Endothelial cell of umbilical vein (primary cell): ENCODE measurements around the gene HYOU1. TPM values are rescaled to one million over a fixed set of nuclear protein-coding genes. Genes with fewer than 3 reads are reported as not detected.
A peak's percentile ranks its signal among the peaks of the same experiment; 100 is the strongest.

Experiments
- BruUV-seq: library from RNA; stranded (reverse); fragments of 400-500 nt; replicated peaks from 2 replicates; lab custom pipeline; 2021; lab: Mats Ljungman, UMichigan
- CTCF ChIA-PET: fragments of 300-600, 350-600 bp; sonication (Branson Sonifier 250); formaldehyde crosslinking; loops from one replicate; lab custom pipeline; 2021; ENCODE audit warnings: antibody characterized with exemption, inconsistent platforms; lab: Charles Lee
- POLR2A ChIA-PET: fragments of 300-600, 350-600 bp; sonication (Branson Sonifier 250); formaldehyde crosslinking; loops from one replicate; lab custom pipeline; 2021; ENCODE audit warnings: antibody characterized with exemption, inconsistent platforms; lab: Charles Lee
- DNase-seq: peaks from one replicate; pipeline ENCODE4 v3.0.0-alpha.2; 2011; ENCODE audit warnings: low read depth, low spot score
- FAIRE-seq: peaks from 2 replicates; lab custom pipeline; 2011; peaks lifted over from hg19 to GRCh38; lab: Jason Lieb, UNC
- H2AFZ ChIP-seq: 2 replicates; pipeline ENCODE4 v1.6.0; 2012; ENCODE audit warnings: low read depth, low read length, control low read depth, inconsistent platforms
- H3K27ac ChIP-seq: 2 replicates; pipeline ENCODE4 v1.5.1; 2011; ENCODE audit warnings: low read depth, mild to moderate bottlenecking, control low read depth, low read length, moderate library complexity; ENCODE audit not compliant: insufficient read depth
- H3K27me3 ChIP-seq, 2 experiments: 2 replicates each; pipeline versions ENCODE4 v1.6.0 to v1.6.1; 2011; ENCODE audit warnings: low read length in 2 of 2, mixed read lengths in 1 of 2; ENCODE audit not compliant: control insufficient read depth in 2 of 2, insufficient read depth in 2 of 2
- H3K36me3 ChIP-seq, 2 experiments: 2 replicates in 1 of 2; 3 replicates in 1 of 2; pipeline ENCODE4 v1.5.1; 2011; ENCODE audit warnings: low read length in 2 of 2, mild to moderate bottlenecking in 1 of 2, moderate library complexity in 1 of 2; ENCODE audit not compliant: control insufficient read depth in 2 of 2, insufficient read depth in 2 of 2; ENCODE audit errors: extremely low read depth in 1 of 2
- H3K4me1 ChIP-seq: 3 replicates; pipeline ENCODE4 v1.5.1; 2011; ENCODE audit warnings: mild to moderate bottlenecking, low read length; ENCODE audit not compliant: control insufficient read depth, insufficient read depth; ENCODE audit errors: extremely low read depth
- H3K4me2 ChIP-seq: 2 replicates; pipeline ENCODE4 v1.6.1; 2011; ENCODE audit warnings: low read length, control low read depth, mixed read lengths; ENCODE audit not compliant: insufficient read depth
- H3K4me3 ChIP-seq, 3 experiments: fragments of 200-600 bp in 1 of 3; sonication (generic), shearing (Covaris generic) in 1 of 3; replicated peaks in 1 of 3; 2 replicates each; pipeline ENCODE4 v1.5.1; 2011 to 2016; ENCODE audit warnings: control low read depth in 3 of 3, low read length in 3 of 3, mild to moderate bottlenecking in 2 of 3, inconsistent platforms in 1 of 3, low read depth in 1 of 3, moderate library complexity in 1 of 3; ENCODE audit not compliant: insufficient read depth in 1 of 3
- H3K79me2 ChIP-seq: 2 replicates; pipeline ENCODE4 v1.6.0; 2012; ENCODE audit warnings: low read length, inconsistent platforms; ENCODE audit not compliant: control insufficient read depth, insufficient read depth
- H3K9ac ChIP-seq: replicated peaks from 2 replicates; pipeline ENCODE3; 2011; ENCODE audit warnings: low read length, control low read depth; ENCODE audit not compliant: insufficient read depth; ENCODE audit errors: extremely low read depth
- H3K9me1 ChIP-seq: replicated peaks from 3 replicates; pipeline ENCODE4 v1.6.0; 2011; ENCODE audit warnings: mild to moderate bottlenecking, low read length; ENCODE audit not compliant: control insufficient read depth, insufficient read depth; ENCODE audit errors: extremely low read depth
- H3K9me3 ChIP-seq: replicated peaks from 2 replicates; pipeline ENCODE4 v1.5.1; 2012; ENCODE audit warnings: low read length, inconsistent platforms; ENCODE audit not compliant: control insufficient read depth, insufficient read depth
- H4K20me1 ChIP-seq: replicated peaks from 2 replicates; pipeline ENCODE3; 2011; ENCODE audit warnings: mild to moderate bottlenecking, low read length; ENCODE audit not compliant: control insufficient read depth, insufficient read depth; ENCODE audit errors: extremely low read depth
- JUN ChIP-seq: IDR thresholded peaks from 2 replicates; pipeline ENCODE4 v1.6.1; 2011; ENCODE audit warnings: borderline replicate concordance, low read depth; ENCODE audit not compliant: insufficient read length, insufficient read depth
- MYC ChIP-seq: IDR thresholded peaks from one replicate; pipeline ENCODE4 v1.6.1; 2011; ENCODE audit warnings: mild to moderate bottlenecking, low read depth, low read length
- POLR2AphosphoS5 ChIP-seq: IDR thresholded peaks from 2 replicates; pipeline ENCODE4 v1.6.1; 2012; ENCODE audit warnings: low read depth, mild to moderate bottlenecking, control low read depth, low read length, moderate library complexity; ENCODE audit not compliant: insufficient read depth
- dilution Hi-C: fragments of 300-500 bp; cut with MboI; formaldehyde crosslinking; loops from one replicate; pipeline ENCODE4 v1.15.0; 2019; ENCODE audit warnings: low sequenced_read_pairs; ENCODE audit not compliant: extremely low pct_ligation_motif_present
- intact Hi-C: fragments of 100-400 bp; cut with micrococcal nuclease; formaldehyde crosslinking; loops from one replicate; pipeline ENCODE4 v1.10.0; 2022
- polyA plus RNA-seq, 4 experiments: library from polyadenylated mRNA; depleted of rRNA in 3 of 4; stranded (reverse) in 3 of 4; unstranded in 1 of 4; fragments of >200 nt; gene quantifications; 2 replicates each; pipeline versions ENCODE4 v1.2.1 to v1.2.3, GENCODE V29; 2011 to 2012; ENCODE audit warnings: missing spikeins in 1 of 4
- total RNA-seq: library from RNA; stranded (reverse); gene quantifications from 2 replicates; pipeline ENCODE4 v1.2.3, GENCODE V29; 2021
- TF ChIP-seq, protein P1 (sequence below): IDR thresholded peaks from 2 replicates; pipeline ENCODE4 v1.6.1; 2011; ENCODE audit not compliant: insufficient read depth, insufficient read length
- TF ChIP-seq, protein P2 (sequence below), 2 donors: IDR thresholded peaks; 1 replicate in 1 of 2; 2 replicates in 1 of 2; pipeline ENCODE4 v1.5.1; 2011; ENCODE audit warnings: low read length in 2 of 2, mild to moderate bottlenecking in 2 of 2, moderate library complexity in 2 of 2, control low read depth in 1 of 2, inconsistent platforms in 1 of 2, low read depth in 1 of 2; ENCODE audit not compliant: insufficient read depth in 1 of 2; ENCODE audit errors: extremely low read depth in 1 of 2

HYOU1 gene
- total and polyA plus RNA-seq, 2 donors (not counting 3 experiments of a cell fraction or from before 2014, with no cell fraction given) = 302 to 318 TPM

DNA sequence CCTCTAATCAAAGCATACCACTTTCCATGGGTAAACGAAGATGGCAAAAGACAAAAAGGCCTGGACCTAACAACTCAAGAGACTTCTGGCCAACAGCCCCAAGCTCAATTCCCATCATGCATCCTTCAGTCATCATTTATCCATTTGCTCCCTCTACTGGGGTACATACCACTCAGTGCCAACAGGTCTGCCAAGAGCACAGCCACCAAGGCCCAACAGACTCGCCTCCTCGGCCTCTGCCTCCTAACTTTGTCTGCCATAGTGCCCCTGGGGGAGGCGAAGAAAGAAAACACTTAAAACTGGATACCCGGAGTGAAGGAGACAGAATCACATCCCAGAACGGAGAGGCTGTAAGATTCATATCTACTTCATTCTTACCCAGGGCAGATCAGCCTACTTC, 1.1 kb downstream of the HYOU1 start:
- H3K36me3 ChIP-seq = peaks cover 19 to 42% of the 10 kb centered on the region in 2 experiments
- no TSS peak for BruUV-seq
- TF ChIP-seq, protein P1, sequence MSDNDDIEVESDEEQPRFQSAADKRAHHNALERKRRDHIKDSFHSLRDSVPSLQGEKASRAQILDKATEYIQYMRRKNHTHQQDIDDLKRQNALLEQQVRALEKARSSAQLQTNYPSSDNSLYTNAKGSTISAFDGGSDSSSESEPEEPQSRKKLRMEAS = no peak
- TF ChIP-seq JUN = no peak
- no peak for TF ChIP-seq POLR2AphosphoS5
- TF ChIP-seq, protein P2, sequence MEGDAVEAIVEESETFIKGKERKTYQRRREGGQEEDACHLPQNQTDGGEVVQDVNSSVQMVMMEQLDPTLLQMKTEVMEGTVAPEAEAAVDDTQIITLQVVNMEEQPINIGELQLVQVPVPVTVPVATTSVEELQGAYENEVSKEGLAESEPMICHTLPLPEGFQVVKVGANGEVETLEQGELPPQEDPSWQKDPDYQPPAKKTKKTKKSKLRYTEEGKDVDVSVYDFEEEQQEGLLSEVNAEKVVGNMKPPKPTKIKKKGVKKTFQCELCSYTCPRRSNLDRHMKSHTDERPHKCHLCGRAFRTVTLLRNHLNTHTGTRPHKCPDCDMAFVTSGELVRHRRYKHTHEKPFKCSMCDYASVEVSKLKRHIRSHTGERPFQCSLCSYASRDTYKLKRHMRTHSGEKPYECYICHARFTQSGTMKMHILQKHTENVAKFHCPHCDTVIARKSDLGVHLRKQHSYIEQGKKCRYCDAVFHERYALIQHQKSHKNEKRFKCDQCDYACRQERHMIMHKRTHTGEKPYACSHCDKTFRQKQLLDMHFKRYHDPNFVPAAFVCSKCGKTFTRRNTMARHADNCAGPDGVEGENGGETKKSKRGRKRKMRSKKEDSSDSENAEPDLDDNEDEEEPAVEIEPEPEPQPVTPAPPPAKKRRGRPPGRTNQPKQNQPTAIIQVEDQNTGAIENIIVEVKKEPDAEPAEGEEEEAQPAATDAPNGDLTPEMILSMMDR (IDR thresholded peaks at IDR 0.05; ENCODE audit: extremely low read depth in 1 of 2, insufficient read depth in 1 of 2, low read depth in 1 of 2, low read length in 2 of 2) = peak; percentile 14 to 18
- no peak for TF ChIP-seq MYC
- DNase-seq = peak; percentile 49
- peak overlapping the region; percentile 35 for H3K4me2 ChIP-seq
- H3K27ac ChIP-seq = no peak overlapping the region
- dilution Hi-C loops = no loop called here
- peaks cover 19% of the 10 kb centered on the region for H3K79me2 ChIP-seq
- H3K4me1 ChIP-seq = peaks cover 11% of the 10 kb centered on the region
- H3K27me3 ChIP-seq = no peaks in the 10 kb centered on the region
- ChIA-PET CTCF (interaction anchor here (0.6 to 3.5 kb wide), 7 partner anchors 8 to 46 kb away, joined by 3 to 29 read pairs (median 3); partner anchors contain the start of gene VPS11), POLR2A (interaction anchor here (1.5 to 1.9 kb wide), 2 partner anchors 11 to 39 kb away, joined by 5 to 7 read pairs; partner anchors contain the start of gene VPS11)
- no peaks in the 10 kb centered on the region for H4K20me1 ChIP-seq
- peak overlapping the region; percentile 85 for H3K9ac ChIP-seq
- peak overlapping the region; percentile 23 to 72 (median 58) for H3K4me3 ChIP-seq
- intact Hi-C loops = loop anchor here (2.0 to 5.0 kb wide), 3 partner anchors 59 to 141 kb away; partner anchors contain the start of genes BCL9L and CENATAC
- H3K9me3 ChIP-seq = no peaks in the 10 kb centered on the region
- no peaks in the 10 kb centered on the region for H3K9me1 ChIP-seq
- no peak overlapping the region for H2AFZ ChIP-seq
- FAIRE-seq = no peak
